ENCODE measurements around the gene SLC43A2.

The SLC43A2 gene

GRCh38 chr17:1621273-1621954 is 7.2 kb downstream of the SLC43A2 start:
- DNase-seq: no peak

GRCh38 chr17:1620486-1620885 is 8.1 kb downstream of the SLC43A2 start:
- no peak for DNase-seq

- no peak for DNase-seq
Measured at GRCh38 chr17:1617620-1618174, 10.9 kb downstream of the SLC43A2 start.

DNA sequence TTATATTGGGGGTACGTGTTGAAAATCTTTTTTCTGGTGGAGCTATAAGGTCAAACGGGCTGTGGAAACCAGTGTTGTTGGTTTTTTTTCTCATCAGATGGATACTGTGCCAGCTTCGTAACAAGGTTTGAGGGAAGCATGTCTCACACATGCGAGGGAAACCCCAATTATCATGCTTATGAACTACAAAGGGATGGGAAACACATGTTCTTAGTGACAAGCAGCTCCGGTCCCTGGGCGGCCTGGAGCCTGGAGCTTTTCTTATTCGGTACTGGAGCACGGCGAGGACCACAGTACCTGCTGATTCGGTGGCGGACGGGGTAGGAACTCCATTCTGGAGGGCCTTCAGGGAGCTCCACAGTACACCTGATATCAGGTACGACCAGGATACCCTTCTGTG is 12.5 kb downstream of the SLC43A2 start:
- DNase-seq: no peak

DNA sequence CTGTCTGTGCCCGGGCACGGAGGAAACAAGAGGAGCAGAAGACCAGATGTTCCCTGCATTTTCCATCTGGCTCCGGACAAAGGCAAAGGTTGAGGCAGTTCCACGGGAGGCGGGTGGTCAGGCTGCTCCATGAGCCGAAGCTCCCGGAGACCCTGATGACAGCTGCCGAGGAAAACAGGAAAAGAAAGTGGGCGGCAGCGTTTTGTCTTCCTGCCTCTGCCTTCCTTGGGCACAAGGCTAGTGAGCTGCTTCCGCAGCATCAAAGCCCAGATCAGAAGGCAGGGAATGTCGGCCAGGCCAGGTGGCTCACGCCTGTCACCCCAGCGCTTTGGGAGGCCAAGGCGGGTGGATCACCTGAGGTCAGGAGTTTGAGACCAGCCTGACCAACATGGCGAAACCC is 16.2 kb downstream of the SLC43A2 start:
- DNase-seq: no peak

GRCh38 chr17:1611715-1612114 is 16.9 kb downstream of the SLC43A2 start:
- no peak for DNase-seq

DNA sequence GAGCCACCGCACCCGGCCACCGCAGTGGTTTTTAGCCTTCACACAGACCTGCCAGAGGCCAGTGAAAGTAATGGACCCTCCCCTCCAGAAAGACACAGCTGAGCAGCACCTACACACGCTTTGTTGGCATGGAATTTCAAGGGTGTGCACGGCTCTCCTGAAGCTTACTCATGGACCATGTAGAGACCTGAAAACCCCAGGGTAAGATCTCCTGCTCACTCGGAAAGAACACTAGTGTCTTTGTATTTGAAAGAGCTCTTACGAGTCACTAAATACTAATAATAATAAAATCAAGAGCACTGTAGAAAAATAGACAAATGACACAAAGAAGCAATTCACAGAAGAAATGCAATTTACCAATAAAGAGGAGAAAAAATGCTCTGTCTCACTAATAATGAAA is 20.0 kb downstream of the SLC43A2 start:
- DNase-seq: no peak

GRCh38 chr17:1607971-1608320 is 20.7 kb downstream of the SLC43A2 start:
- no peak for DNase-seq

DNA sequence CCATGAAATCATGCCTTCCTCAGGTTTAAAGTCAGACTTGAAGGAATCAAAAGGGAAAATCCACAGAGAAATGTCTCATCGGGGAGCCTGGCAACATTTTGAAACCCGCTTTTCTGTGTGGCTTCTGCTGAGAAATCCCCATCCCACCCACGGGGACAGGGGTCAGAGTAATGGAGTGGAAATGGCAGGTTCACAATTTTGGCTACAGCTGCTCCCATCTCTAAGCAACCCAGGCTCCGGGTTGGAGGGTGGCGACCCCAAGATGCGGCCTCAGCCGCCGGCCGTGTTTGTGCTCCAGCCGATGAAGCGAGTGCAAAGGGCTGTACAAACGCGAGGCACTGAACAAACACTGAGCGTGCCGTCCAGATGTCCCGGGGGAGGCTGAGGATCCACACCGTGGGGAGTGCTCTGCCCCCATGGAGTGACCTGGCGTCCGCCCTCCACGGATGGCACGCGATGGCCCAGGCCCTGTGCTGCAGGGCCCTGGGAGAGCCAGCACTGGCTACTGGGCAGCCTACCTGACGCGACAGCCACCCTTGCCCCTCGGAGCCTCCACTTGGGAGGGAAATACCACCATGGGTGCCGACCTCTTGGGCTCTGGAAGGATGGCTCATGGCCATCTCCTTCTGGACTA is 22.2 kb downstream of the SLC43A2 start:
- no peak for DNase-seq

DNA sequence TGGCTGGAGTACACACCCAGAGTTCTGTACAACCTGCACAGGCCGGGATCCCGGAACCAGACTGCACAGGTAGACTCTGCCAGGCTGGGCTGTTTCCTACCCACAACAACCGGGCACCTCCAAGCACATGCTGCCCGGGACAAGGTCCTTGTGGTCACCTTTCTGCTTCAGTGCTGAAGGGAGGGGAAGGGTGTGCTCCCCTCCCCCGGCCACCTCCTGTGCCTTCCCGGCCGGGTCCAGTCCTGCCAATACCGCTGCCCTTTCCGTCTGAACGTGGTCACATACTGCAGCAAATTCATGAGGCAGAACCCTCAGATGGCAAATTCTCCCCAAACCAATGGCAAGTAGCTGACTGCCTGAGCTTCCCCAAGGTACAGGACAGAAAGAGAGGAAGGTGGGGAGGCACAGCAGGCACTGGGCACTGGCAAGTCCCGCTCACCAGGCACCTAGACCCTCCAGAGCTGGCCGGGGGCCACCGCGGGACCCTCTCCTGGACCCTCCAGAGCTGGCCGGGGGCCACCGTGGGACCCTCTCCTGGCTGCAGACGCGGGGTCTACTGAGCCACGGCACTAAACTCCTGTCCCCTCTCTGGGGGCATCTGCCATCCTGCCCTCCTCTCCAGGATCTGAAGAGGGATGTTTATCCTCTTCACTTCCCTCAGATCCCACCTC is 22.8 kb downstream of the SLC43A2 start:
- DNase-seq: no peak

DNA sequence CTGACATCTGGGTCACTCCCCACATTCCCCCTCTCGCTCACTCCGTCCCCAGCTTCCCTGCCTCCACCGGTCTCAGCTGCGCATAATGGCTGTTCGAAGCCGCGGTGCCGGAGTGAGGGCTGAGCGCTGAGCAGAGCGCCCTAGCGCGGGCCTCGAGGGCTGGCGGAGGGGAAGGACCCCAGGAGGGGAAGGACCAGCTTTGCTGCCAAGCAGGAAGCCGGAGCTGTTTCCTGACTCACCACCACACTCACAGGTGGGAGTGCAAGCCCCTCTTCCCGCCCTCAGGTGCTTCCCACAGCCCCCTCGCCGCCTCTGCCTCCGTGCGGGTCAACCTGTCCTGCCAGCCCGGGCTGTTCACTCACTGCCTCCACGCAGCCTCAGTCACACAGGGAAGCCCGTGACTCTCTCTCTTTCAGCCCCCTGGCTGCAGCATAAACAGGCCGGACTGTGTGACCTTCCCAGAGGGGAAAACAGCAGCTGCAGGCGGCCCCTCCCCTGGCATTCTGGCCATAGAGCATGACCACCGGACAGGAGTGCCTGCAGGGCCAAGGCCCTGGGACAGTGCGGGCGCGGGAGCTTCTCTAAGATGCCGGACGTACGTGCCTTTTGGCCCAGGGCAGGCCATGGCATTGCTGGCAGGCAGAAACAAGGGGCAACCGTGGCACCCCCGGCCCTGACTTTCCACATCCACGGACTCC is 23.7 kb downstream of the SLC43A2 start:
- DNase-seq: no peak

DNA sequence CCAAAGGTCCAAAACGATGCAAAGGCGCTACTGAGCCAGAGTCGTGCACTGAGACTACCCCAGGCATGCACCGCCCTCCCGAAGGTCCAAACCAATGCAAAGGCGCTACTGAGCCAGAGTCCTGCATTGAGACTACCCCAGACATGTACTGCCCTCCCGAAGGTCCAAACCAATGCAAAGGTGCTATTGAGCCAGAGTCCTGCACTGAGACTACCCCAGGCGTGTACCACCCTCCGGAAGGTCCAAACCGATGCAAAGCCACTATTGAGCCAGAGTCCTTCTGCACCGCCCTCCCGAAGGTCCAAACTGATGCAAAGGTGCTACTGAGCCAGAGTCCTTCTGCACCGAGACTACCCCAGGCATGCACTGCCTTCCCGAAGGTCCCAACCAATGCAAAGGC is 27.1 kb downstream of the SLC43A2 start:
- DNase-seq: no peak

- no peak for DNase-seq
Measured at GRCh38 chr17:1598399-1599095, 30.1 kb downstream of the SLC43A2 start.

DNA sequence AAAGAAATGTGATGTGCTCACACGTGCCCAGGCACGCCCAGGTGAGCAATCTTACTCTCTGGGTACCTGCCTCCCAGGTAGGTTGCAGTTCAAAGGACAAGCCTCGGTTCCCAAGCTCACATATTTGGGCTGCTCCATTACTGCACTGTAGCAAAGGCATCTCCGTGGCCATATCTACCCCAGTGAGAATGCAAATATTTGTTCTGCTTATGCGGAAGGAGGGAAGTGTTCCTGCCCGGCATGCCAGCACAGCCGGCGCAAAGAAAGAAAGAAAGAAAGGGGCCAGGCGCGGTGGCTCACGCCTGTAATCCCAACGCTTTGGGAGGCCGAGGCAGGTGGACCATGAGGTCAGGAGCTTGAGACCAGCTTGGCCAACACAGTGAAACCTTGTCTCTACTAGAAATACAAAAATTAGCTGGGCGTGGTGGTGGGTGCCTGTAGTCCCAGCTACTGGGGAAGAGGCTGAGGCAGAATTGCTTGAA is 30.7 kb downstream of the SLC43A2 start:
- DNase-seq: no peak

- DNase-seq: no peak
Measured at GRCh38 chr17:1593630-1593931, 35.1 kb downstream of the SLC43A2 start.

DNA sequence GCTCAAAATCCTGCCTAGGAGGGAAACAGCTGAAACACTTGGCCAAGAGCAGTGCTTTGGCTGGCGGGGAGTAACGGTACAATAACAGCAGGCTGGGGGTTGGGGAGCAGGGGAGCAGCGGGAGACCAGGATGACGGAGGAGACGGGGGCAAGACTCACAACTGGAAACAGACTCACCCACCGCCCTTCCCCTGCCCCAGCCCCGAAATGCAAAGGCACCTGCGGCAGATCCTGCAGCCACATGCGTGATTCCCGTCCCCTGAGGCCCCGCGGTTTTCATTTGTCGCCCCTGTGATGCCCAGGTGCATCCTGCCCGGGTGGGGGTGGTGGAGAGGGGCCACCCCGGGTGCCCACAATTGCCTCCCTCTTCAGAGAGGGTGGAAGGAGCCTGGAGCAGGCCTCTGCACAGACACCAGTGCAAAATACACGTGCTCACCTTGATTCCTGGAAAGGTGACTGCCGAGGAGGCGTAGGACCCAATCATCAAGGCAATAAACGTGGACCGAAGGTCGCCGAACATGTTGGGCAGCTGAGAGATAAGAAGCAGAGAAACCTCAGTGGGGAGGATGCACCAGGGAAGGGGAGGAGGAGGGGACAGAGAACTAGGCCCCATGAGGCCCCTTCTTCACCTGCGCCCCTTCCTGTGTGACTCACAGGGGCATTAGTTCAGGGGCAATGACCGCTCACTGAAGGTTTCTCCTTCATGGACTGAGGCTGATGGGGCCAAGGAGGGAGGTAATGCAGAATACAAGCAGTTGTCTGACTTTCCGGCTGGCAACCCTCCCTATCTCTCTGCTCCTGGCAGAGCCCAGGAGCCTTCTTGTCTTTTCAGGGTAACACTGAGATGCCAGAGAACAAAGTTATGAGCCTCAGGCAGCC is 35.6 kb downstream of the SLC43A2 start:
- no peak for DNase-seq

DNA sequence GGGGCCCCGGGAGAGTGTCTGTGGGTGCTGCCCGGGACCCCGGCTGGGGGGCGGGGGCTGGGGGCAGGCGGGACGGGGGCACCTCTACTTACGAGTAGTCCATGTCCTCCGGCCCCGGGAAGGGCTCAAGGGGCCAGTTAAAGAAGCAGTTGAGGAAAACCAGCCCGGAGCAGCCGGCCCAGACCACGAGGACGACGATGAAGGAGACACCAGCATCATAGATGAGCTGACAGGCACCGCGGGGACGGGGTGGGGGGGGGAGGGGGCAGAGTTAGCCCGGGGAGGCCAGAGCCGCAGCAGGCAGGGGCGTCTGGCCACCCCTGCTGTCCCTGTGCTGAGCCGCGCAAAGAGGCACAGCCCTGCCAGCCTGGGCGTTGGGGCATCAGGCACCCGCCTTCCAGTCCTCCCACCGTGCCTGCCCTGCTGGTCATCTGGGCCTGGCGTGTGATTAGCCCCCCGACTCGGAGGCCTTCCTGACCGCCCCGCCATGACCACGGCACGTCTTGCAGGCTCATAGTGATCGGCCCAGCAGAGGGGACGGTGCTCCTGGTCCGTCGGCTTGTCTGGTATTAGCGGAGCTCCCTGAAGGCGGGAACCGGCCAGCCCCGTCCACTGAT is 37.1 kb downstream of the SLC43A2 start:
- no peak for DNase-seq

DNA sequence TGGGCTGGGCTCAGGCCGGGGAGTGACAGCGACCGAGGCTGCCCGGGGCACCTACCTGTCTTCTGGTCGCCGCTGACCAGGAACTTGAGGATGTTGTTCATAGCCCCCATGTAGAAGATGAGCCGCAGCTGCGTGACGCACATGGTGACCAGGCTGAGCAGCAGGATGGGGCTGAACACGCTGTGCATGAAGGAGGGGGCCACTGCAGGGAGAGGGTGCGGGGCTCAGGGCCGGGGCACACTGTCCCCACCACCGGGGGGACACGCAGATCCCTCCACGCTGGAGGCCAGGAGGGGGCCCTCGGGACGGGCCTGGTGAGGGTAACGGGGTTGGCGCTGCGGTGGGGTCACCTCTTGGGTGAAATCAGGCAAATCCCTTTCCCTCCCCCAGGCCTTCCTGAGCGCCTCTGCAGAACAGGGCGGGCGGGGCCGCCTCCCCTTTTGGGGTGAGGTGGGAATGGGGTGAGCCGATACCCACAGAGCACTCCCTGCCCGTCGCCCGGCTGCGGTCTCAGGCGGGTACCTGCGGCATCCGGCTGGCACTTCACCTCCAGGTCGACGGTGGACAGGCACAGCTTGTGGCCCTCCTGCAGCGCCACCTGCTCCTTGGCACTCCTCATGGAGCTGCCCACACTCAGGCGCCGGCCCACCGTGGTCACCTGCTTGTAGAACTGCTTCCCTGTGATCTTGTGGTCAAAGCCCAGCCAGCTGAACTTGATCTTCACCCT is 37.7 kb downstream of the SLC43A2 start:
- no peak for DNase-seq

DNA sequence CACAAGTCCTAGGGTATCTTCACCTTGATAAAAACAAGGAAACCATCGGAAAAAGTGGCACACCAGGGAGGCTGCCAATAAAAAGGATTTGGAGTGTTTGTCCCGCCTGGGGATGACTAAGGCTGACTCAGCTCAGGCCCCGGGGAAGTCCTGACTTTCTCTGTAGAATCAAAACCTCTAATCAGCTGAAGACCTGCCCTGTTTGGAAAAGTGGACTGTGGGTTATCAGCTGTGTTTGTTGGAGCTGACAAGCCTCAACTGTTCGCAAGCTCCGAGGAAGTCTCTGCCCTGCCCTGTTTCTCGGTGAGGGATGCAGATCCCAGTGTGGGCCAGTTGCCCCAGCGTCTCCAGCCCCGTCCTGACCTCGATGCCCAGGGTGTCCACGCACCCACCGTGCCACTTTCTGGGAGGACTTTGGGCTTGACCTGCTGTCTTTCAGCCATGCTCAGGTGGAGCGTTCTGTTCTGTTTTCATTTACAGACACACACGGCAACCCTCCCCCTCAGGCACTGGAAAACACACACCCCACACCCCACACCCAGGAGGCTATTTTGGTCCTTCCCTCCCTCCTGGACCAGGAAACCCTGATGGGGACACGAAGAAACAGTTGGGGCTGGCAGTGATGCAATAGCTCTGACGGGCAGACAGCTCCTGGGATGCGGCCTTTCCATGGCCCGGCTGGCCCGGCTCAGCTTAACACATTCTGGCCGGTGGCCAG is 38.4 kb downstream of the SLC43A2 start:
- DNase-seq: no peak
